DND-41 (cell line): ENCODE measurements around the gene RBL1.

Experiments
- ATAC-seq: fragments of 200-7000 bp; cut with Tn5 transposase; 3 replicates; pipeline ENCODE4 v1.9.1; 2021; ENCODE audit warnings: low read depth; ENCODE audit not compliant: insufficient read depth
- DNase-seq: peaks from one replicate; pipeline ENCODE4 v3.0.0-alpha.2; 2020
- H2AFZ ChIP-seq: 2 replicates; pipeline ENCODE4 v1.6.0; 2012; ENCODE audit warnings: low read depth, low read length
- H3K27ac ChIP-seq: 2 replicates; pipeline ENCODE4 v1.5.1; 2012; ENCODE audit warnings: low read length, inconsistent platforms
- H3K27me3 ChIP-seq: fragments of 200-600 bp; sonication (generic); 2 replicates; pipeline ENCODE4 v1.6.0; 2012; ENCODE audit warnings: low read length, mild to moderate bottlenecking, inconsistent platforms; ENCODE audit not compliant: insufficient read depth, poor library complexity
- H3K36me3 ChIP-seq: 2 replicates; pipeline ENCODE4 v1.5.1; 2012; ENCODE audit warnings: low read length, inconsistent platforms; ENCODE audit not compliant: insufficient read depth
- H3K4me1 ChIP-seq: 2 replicates; pipeline ENCODE4 v1.5.1; 2012; ENCODE audit warnings: mild to moderate bottlenecking, low read length; ENCODE audit not compliant: insufficient read depth
- H3K4me2 ChIP-seq: 2 replicates; pipeline ENCODE4 v1.6.0; 2012; ENCODE audit warnings: mild to moderate bottlenecking, moderate library complexity, low read length, inconsistent platforms; ENCODE audit not compliant: insufficient read depth
- H3K4me3 ChIP-seq, 2 experiments: fragments of 200-600 bp in 1 of 2; shearing (Covaris generic) in 1 of 2; 2 replicates each; pipeline ENCODE4 v1.5.1; 2012 to 2016; ENCODE audit warnings: inconsistent platforms in 2 of 2, low read length in 2 of 2, mild to moderate bottlenecking in 2 of 2, low read depth in 1 of 2, moderate library complexity in 1 of 2
- H3K79me2 ChIP-seq: 2 replicates; pipeline ENCODE4 v1.6.0; 2012; ENCODE audit warnings: low read length, inconsistent platforms; ENCODE audit not compliant: insufficient read depth
- H3K9ac ChIP-seq: 2 replicates; pipeline ENCODE4 v1.6.0; 2012; ENCODE audit warnings: low read depth, mild to moderate bottlenecking, inconsistent platforms, low read length, moderate library complexity
- H3K9me3 ChIP-seq: 2 replicates; pipeline ENCODE4 v1.5.1; 2012; ENCODE audit warnings: low read length, moderate library complexity, mild to moderate bottlenecking, inconsistent platforms; ENCODE audit not compliant: insufficient read depth, severe bottlenecking
- H4K20me1 ChIP-seq: 2 replicates; pipeline ENCODE4 v1.6.0; 2012; ENCODE audit warnings: low read length; ENCODE audit not compliant: insufficient read depth
- CTCF ChIP-seq: IDR thresholded peaks from 2 replicates; pipeline ENCODE4 v1.5.1; 2012; ENCODE audit warnings: borderline replicate concordance, low read length, moderate library complexity, mild to moderate bottlenecking; ENCODE audit not compliant: poor library complexity, severe bottlenecking; ENCODE audit errors: extremely low read depth
- EZH2 ChIP-seq: IDR thresholded peaks from 3 replicates; pipeline ENCODE4 v1.6.1; 2012; ENCODE audit warnings: borderline replicate concordance, low read depth, mild to moderate bottlenecking, moderate library complexity, low read length, inconsistent platforms; ENCODE audit not compliant: severe bottlenecking

RBL1 gene

GRCh38 chr20:37114012-37114411 lies 18.2 kb upstream of the RBL1 start:
- no peaks in the 10 kb centered on the region for H3K36me3 ChIP-seq

GRCh38 chr20:37111926-37112455 lies 16.2 kb upstream of the RBL1 start:
- TF ChIP-seq EZH2 (no peak), CTCF (no peak)
- Histone ChIP-seq H3K4me2 (no peak overlapping the region), H3K27ac (no peak overlapping the region), H3K9ac (no peak overlapping the region), H3K79me2 (no peaks in the 10 kb centered on the region), H4K20me1 (no peaks in the 10 kb centered on the region), H3K4me3 (no peak overlapping the region), H3K36me3 (no peaks in the 10 kb centered on the region), H2AFZ (no peak overlapping the region), H3K4me1 (no peaks in the 10 kb centered on the region), H3K27me3 (no peaks in the 10 kb centered on the region), H3K9me3 (no peaks in the 10 kb centered on the region)
- no peak for ATAC-seq
- no peak for DNase-seq

More at GRCh38 chr20:37114012-37114411, 18.2 kb upstream of the RBL1 start:
- Histone ChIP-seq H3K4me3 (no peak overlapping the region), H3K4me2 (no peak overlapping the region), H3K4me1 (no peaks in the 10 kb centered on the region), H3K79me2 (no peaks in the 10 kb centered on the region), H4K20me1 (no peaks in the 10 kb centered on the region), H3K9me3 (no peaks in the 10 kb centered on the region), H3K27me3 (no peaks in the 10 kb centered on the region), H2AFZ (no peak overlapping the region), H3K27ac (no peak overlapping the region), H3K9ac (no peak overlapping the region)
- ATAC-seq (no peak), DNase-seq (no peak)
- TF ChIP-seq EZH2, result no peak
- no peak for TF ChIP-seq CTCF

- Histone ChIP-seq H3K9me3 (no peaks in the 10 kb centered on the region), H3K4me3 (no peak overlapping the region), H3K4me2 (no peak overlapping the region), H4K20me1 (no peaks in the 10 kb centered on the region), H3K27ac (no peak overlapping the region), H3K4me1 (no peaks in the 10 kb centered on the region), H3K36me3 (no peaks in the 10 kb centered on the region), H3K79me2 (no peaks in the 10 kb centered on the region), H3K27me3 (no peaks in the 10 kb centered on the region), H2AFZ (no peak overlapping the region), H3K9ac (no peak overlapping the region)
- DNase-seq, result no peak
- no peak for TF ChIP-seq EZH2
- TF ChIP-seq CTCF, result no peak
- no peak for ATAC-seq
These were observed 12.9 kb upstream of the RBL1 start for GRCh38 chr20:37108676-37109075.

- DNase-seq, result no peak
- Histone ChIP-seq H3K4me3 (no peak overlapping the region), H3K9me3 (no peaks in the 10 kb centered on the region), H3K36me3 (no peaks in the 10 kb centered on the region), H3K27me3 (no peaks in the 10 kb centered on the region), H3K4me1 (no peaks in the 10 kb centered on the region), H4K20me1 (no peaks in the 10 kb centered on the region), H3K9ac (no peak overlapping the region), H2AFZ (no peak overlapping the region), H3K79me2 (no peaks in the 10 kb centered on the region), H3K27ac (no peak overlapping the region), H3K4me2 (no peak overlapping the region)
- no peak for ATAC-seq
- TF ChIP-seq CTCF, result no peak
- no peak for TF ChIP-seq EZH2
These were observed 6.8 kb upstream of the RBL1 start for GRCh38 chr20:37102571-37102970.
